Activated CD4-positive, alpha-beta T cell treated with anti-CD3 and anti-CD28 coated beads, Interleukin-2, amount 10 ng/mL, durations not matched to agents 7 days and 5 days (primary cell): ENCODE data around the gene CNIH4. TPM values are rescaled to one million over a fixed set of nuclear protein-coding genes. Genes with fewer than 3 reads are reported as not detected.

Experiments
- CTCF ChIA-PET: fragments of 350-600 bp; sonication (Branson Sonifier 250); formaldehyde crosslinking; loops from one replicate; lab custom pipeline; 2021; ENCODE audit warnings: antibody characterized with exemption; lab: Charles Lee
- POLR2A ChIA-PET: fragments of 350-600 bp; sonication (Branson Sonifier 250); formaldehyde crosslinking; loops from one replicate; lab custom pipeline; 2021; ENCODE audit warnings: antibody characterized with exemption; lab: Charles Lee
- DNase-seq: peaks from one replicate; pipeline ENCODE4 v3.0.0-alpha.2; 2020
- H3K27ac Mint-ChIP-seq: one replicate; pipeline ENCODE4 v1.8.0; 2021; ENCODE audit warnings: mild to moderate bottlenecking, moderate library complexity, mixed read lengths
- H3K27me3 Mint-ChIP-seq: one replicate; pipeline ENCODE4 v1.8.0; 2021; ENCODE audit warnings: mixed read lengths
- H3K36me3 Mint-ChIP-seq: one replicate; pipeline ENCODE4 v1.8.0; 2021; ENCODE audit warnings: low read depth, mixed read lengths
- H3K4me1 Mint-ChIP-seq: one replicate; pipeline ENCODE4 v1.8.0; 2021; ENCODE audit warnings: mixed read lengths
- H3K4me3 Mint-ChIP-seq: one replicate; pipeline ENCODE4 v1.8.0; 2021; ENCODE audit warnings: mild to moderate bottlenecking, moderate library complexity, mixed read lengths
- H3K9me3 Mint-ChIP-seq: one replicate; pipeline ENCODE4 v1.8.0; 2021; ENCODE audit warnings: mixed read lengths
- total RNA-seq, 2 experiments: library from RNA; stranded (reverse); gene quantifications; one replicate each; pipeline ENCODE4 v1.2.3, GENCODE V29; 2021

CNIH4 gene
- total RNA-seq, 2 experiments from 2014 or later: 37.0 to 39.5 TPM

DNA sequence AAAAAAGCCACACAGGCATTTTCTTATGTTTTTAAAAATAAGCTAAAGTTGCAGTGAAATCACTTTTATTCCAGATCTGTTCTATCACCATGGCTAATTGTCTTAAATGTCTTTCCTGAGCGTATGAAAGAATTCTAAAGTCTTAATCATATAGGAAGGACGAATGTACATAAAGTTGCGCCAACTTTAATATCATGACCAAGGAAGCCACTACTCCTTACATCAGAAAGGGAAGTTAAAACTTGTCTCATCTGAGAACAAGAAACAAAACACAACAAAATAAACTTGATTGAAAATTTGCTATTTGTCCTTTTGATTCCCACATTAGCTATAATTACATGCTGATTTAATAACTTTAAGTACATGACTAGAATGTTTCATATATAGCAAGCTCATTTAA is 26.5 kb downstream of the CNIH4 start:
- DNase-seq: no peak
- H3K4me3 Mint-ChIP-seq: no peak overlapping the region
- ChIA-PET CTCF (interaction anchor here (0.8 to 2.8 kb wide), 3 partner anchors 12 to 267 kb away, joined by 4 to 11 read pairs (median 6); no protein-coding TSS in a partner anchor), POLR2A (no interaction called here)
- peaks cover 69% of the 10 kb centered on the region for H3K4me1 Mint-ChIP-seq
- H3K36me3 Mint-ChIP-seq: peaks cover 70% of the 10 kb centered on the region
- no peaks in the 10 kb centered on the region for H3K9me3 Mint-ChIP-seq
- no peak overlapping the region for H3K27ac Mint-ChIP-seq
- no peaks in the 10 kb centered on the region for H3K27me3 Mint-ChIP-seq

DNA sequence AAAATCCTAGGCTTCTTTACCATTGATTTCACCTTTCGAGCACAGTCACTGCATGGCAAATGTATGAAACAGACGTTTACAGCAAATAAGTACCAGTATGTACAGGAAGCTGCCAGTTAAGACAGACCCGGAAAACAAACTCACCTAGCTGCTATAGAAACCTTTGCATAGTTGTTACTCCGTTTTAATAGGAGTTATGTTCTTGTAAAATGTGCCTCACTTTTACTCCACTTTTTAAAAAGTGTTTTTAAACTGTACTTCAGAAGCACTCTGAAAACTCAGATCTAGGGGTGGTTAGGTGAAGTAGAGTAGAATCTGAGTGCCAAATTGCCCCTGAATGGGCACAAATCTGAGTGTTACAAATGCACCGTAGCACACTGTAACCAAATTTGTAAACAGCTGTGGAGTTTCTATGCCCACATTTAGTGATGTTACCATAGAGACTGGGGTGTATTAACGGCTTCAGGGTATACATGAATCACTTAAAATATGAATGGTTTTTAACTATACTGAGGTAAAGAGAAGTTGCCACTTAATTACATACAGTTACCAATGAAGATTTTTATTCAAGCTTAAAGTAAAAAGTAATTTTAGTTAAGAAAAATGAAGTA is 30.7 kb downstream of the CNIH4 start:
- Mint-ChIP-seq H3K4me1 (peaks cover 40% of the 10 kb centered on the region), H3K36me3 (peaks cover 73% of the 10 kb centered on the region), H3K9me3 (no peaks in the 10 kb centered on the region), H3K27ac (peak overlapping the region; percentile 84), H3K4me3 (no peak overlapping the region), H3K27me3 (no peaks in the 10 kb centered on the region)
- DNase-seq: peak; percentile 22
- ChIA-PET POLR2A (no interaction called here), CTCF (interaction anchor here (0.8 to 1.3 kb wide), 3 partner anchors 16 to 53 kb away, joined by 3 read pairs; no protein-coding TSS in a partner anchor)

DNA sequence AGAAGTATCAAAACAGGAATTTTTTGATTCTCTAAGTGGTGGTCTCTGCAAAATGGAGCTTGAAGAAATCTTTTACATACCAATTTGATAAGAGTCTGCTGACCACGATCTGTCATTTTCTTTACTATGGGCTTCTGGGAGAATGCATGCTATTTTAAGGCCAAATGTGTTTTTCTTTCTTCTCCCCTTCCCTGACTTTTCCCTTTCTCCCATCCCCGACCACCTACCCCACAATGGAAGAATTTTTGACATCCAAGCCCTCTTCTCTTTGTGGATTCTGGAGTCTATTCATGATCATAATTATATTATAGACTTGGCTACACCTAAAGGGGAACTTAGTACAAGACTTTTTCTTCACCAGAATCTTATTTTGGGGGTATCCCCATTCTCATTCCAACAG is 31.3 kb downstream of the CNIH4 start:
- ChIA-PET POLR2A (no interaction called here), CTCF (interaction anchor here (0.8 to 1.3 kb wide), 2 partner anchors 45 to 53 kb away, joined by 3 read pairs; no protein-coding TSS in a partner anchor)
- Mint-ChIP-seq H3K4me1 (peaks cover 40% of the 10 kb centered on the region), H3K27ac (no peak overlapping the region), H3K36me3 (peaks cover 74% of the 10 kb centered on the region), H3K9me3 (no peaks in the 10 kb centered on the region), H3K4me3 (no peak overlapping the region), H3K27me3 (no peaks in the 10 kb centered on the region)
- DNase-seq: no peak

DNA sequence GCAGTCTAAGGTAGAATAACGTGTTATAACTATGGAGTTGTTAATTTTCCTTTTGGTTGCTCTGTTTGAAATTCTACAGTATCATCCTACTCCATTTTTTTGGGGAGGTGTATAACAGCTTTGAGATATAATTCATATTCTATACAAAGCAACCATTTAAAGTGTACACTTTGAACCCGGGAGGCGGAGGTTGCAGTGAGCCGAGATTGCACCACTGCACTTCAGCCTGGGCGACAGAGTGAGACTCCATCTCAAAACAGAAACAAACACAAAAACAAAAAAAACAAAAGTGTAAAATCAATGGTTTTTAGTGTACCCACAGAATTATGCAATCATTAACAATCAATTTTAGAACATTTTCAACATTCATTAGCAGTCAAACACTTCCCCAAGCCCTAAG is 33.8 kb downstream of the CNIH4 start:
- POLR2A ChIA-PET: no interaction called here
- CTCF ChIA-PET: interaction anchor here (0.7 kb wide), 1 partner anchor 41 kb away, joined by 3 read pairs; no protein-coding TSS in a partner anchor
- no peak overlapping the region for H3K4me3 Mint-ChIP-seq
- no peak for DNase-seq
- no peaks in the 10 kb centered on the region for H3K27me3 Mint-ChIP-seq
- H3K9me3 Mint-ChIP-seq: no peaks in the 10 kb centered on the region
- H3K27ac Mint-ChIP-seq: no peak overlapping the region
- peaks cover 76% of the 10 kb centered on the region for H3K36me3 Mint-ChIP-seq
- peaks cover 36% of the 10 kb centered on the region for H3K4me1 Mint-ChIP-seq

DNA sequence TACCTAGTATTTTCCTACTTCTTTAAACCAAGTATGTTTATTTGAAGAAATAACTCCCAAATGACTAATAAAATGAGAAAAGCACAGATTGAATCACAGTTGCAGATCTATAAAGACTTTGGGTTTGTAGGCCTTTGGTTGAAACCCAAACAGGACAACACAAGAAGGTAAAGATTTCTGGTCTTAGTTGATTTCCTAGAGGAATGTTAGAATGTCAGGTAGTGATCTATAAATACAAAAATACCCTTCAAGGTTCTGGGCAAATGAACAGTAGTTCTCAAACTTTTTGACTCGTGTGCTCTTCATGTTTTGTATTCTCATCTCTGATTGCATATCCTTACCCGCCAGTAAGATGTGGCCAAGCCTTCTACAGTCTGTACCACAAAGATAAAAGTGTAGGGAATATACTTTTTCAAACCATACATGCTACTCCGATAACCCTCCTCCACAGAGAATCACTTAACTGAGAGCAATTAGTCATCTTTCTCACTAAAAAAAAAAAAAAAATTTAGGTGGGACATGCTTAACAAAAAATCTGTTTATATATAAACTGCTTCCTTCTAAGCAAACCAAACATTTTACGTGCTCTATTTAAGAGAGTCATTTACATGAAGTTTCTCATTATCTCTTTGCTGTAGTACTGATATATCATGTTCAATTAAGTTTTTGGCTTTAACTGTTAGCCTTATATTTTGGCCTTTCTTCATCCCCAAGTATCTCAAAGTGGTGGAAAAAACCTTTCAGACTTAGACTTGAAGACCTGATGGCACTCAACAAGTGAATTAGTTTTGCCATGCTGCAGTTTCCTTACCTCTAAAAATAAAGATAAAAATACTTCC is 36.0 kb downstream of the CNIH4 start:
- H3K9me3 Mint-ChIP-seq: no peaks in the 10 kb centered on the region
- no peaks in the 10 kb centered on the region for H3K27me3 Mint-ChIP-seq
- no peak for DNase-seq
- ChIA-PET POLR2A (no interaction called here), CTCF (no interaction called here)
- no peak overlapping the region for H3K4me3 Mint-ChIP-seq
- H3K4me1 Mint-ChIP-seq: peaks cover 25% of the 10 kb centered on the region
- no peak overlapping the region for H3K27ac Mint-ChIP-seq
- peaks cover 80% of the 10 kb centered on the region for H3K36me3 Mint-ChIP-seq

DNA sequence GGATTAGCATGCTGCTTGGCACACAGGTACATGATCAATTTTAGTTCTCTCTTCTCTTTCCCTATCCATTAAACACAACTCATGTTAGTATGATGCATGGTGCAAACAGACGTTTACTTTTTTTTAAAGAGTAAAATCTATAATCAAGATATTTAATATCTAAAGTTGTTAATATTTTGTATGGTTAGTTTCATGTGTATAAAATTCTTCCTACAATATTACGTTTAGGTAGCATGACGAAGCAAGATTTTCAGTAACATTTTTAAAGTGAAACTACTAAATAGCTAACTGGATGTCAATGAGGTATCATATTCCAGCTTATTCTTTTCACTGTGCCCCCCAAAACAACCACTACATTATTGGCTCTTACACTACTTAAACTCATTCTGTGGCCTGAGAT is 36.6 kb downstream of the CNIH4 start:
- ChIA-PET POLR2A (no interaction called here), CTCF (interaction anchor here (1.1 kb wide), 1 partner anchor 64 kb away, joined by 3 read pairs; no protein-coding TSS in a partner anchor)
- Mint-ChIP-seq H3K4me1 (peaks cover 19% of the 10 kb centered on the region), H3K27me3 (no peaks in the 10 kb centered on the region), H3K36me3 (peaks cover 80% of the 10 kb centered on the region), H3K4me3 (no peak overlapping the region), H3K27ac (no peak overlapping the region), H3K9me3 (no peaks in the 10 kb centered on the region)
- no peak for DNase-seq

DNA sequence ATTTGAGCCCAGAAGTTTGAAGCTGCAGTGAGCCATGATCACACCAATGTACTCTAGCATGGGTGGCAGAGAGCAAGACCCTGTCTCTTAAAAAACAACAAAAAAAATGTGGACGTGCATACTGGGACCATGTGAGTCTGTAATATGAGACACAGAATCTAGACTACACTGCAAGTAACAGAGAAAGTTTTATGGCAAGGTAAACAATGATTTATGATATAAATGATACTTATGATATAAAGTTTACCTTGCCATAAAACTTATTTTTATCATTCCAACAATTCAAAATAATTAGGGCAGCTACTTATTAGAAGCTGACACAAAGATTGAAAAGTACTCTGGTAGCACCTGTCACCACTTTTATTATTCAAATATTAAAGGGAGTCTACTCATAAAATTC is 43.2 kb downstream of the CNIH4 start:
- ChIA-PET CTCF (interaction anchor here (1.1 kb wide), 1 partner anchor 10 kb away, joined by 4 read pairs; no protein-coding TSS in a partner anchor), POLR2A (no interaction called here)
- no peaks in the 10 kb centered on the region for H3K9me3 Mint-ChIP-seq
- peaks cover 67% of the 10 kb centered on the region for H3K36me3 Mint-ChIP-seq
- peaks cover 19% of the 10 kb centered on the region for H3K4me1 Mint-ChIP-seq
- H3K27me3 Mint-ChIP-seq: no peaks in the 10 kb centered on the region
- no peak for DNase-seq
- no peak overlapping the region for H3K27ac Mint-ChIP-seq
- H3K4me3 Mint-ChIP-seq: no peak overlapping the region

DNA sequence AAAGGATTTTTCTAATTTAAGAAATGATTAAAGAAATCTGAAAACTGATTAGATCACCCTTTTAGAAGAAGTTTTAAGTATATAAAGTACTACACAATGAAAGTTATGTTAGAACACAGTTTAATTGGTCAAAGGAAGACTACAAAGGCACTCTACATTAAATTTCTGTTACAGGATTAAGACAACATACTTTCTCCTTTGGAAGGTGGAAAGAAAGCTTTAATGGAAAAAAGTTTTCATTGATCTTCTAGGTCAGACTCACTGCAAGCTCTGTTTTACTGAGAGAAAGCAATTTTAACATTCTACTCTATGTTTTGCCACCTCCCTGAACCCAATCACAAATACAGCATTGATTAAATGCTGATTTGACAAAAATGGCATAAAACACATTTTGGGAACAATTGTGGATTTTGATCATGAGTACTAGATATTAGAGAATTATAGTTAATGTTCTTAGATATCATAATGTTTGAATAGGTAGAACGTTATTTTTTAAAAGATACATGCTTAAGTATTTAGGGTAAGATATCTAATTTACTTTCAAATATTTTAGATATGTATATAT is 45.9 kb downstream of the CNIH4 start:
- peaks cover 65% of the 10 kb centered on the region for H3K36me3 Mint-ChIP-seq
- CTCF ChIA-PET: interaction anchor here (1.6 kb wide), 1 partner anchor 16 kb away, joined by 3 read pairs; no protein-coding TSS in a partner anchor
- H3K27me3 Mint-ChIP-seq: no peaks in the 10 kb centered on the region
- H3K27ac Mint-ChIP-seq: no peak overlapping the region
- H3K4me1 Mint-ChIP-seq: peaks cover 25% of the 10 kb centered on the region
- POLR2A ChIA-PET: no interaction called here
- H3K9me3 Mint-ChIP-seq: no peaks in the 10 kb centered on the region
- no peak for DNase-seq
- no peak overlapping the region for H3K4me3 Mint-ChIP-seq

DNA sequence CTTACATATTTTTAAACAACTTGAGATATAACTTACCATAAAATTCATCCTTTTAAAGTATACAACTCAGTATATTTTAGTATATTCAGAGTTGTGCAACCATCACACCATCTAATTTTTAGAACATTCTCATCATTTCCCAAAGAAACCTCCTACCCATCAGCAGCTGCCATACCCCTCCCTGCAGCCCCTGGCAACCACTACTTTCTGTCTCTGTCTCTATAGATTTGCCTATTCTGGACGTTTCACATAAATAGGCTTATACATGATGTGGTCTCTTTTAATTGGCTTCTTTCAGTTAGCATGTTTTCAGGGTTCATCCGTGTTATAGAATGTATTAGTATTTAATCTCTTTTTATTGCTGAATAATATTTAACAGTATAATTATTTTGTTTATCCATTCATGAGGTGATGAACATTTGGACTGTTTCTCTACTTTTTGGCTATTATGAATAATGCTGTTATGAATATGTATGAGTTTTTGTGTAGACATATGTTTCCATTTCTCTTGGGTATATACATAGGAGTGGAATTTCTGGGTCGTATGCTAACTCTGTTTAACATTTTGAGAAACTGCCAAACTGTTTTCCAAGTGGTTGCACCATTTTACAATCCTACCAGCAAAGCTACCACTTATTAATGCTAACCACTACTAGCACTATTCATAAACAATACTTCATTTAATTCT is 48.4 kb downstream of the CNIH4 start:
- Mint-ChIP-seq H3K27me3 (no peaks in the 10 kb centered on the region), H3K27ac (no peak overlapping the region), H3K4me3 (no peak overlapping the region), H3K9me3 (no peaks in the 10 kb centered on the region), H3K4me1 (peaks cover 25% of the 10 kb centered on the region), H3K36me3 (peaks cover 55% of the 10 kb centered on the region)
- ChIA-PET CTCF (interaction anchor here (0.7 to 1.4 kb wide), 4 partner anchors 20 to 265 kb away, joined by 3 to 4 read pairs (median 3); no protein-coding TSS in a partner anchor), POLR2A (no interaction called here)
- no peak for DNase-seq

DNA sequence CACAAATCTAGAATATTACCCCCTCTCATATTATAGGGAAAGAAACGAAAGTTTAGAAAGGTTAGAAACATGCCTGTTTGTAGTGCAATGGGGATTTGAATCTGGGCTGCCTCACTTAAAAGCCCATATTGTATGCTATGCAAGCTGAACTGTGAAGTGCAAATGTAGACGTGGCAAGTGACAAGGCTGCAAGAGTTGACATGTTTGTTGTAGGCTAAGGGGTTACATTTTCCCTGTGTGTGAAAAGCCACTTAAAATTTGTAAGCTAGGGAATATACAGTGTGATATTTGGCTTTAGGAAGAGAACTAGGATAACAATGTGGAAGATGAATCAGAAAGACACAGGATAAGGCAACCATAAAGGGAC is 48.9 kb downstream of the CNIH4 start:
- no peak overlapping the region for H3K27ac Mint-ChIP-seq

DNA sequence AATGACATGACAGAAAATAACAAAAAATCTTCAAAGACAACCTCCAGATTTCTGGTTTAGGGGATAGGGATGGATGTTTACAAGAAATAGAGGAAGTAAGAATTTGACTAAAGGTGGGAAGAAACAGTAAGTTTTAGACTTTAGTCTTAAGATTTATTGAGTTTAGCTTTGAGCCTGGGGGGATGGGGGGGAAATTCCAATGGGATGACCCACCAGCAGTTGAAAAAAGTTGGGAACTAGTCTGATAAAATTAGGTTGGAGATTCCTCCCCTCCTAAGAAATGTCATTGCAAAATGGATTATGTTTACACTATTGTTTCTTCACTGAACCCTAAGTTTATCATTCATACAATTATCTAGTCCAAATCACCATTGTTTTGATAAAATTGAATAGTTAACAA is 49.5 kb downstream of the CNIH4 start:
- Mint-ChIP-seq H3K4me1 (peaks cover 21% of the 10 kb centered on the region), H3K4me3 (no peak overlapping the region), H3K9me3 (no peaks in the 10 kb centered on the region), H3K27me3 (no peaks in the 10 kb centered on the region), H3K36me3 (peaks cover 56% of the 10 kb centered on the region), H3K27ac (no peak overlapping the region)
- DNase-seq: no peak
- POLR2A ChIA-PET: no interaction called here
- CTCF ChIA-PET: interaction anchor here (1.0 kb wide), 1 partner anchor 9 kb away, joined by 4 read pairs; no protein-coding TSS in a partner anchor

More for the DNA sequence above, 48.9 kb downstream of the CNIH4 start:
- POLR2A ChIA-PET: no interaction called here
- Mint-ChIP-seq H3K4me1 (peaks cover 25% of the 10 kb centered on the region), H3K36me3 (peaks cover 58% of the 10 kb centered on the region), H3K9me3 (no peaks in the 10 kb centered on the region), H3K27me3 (no peaks in the 10 kb centered on the region), H3K4me3 (no peak overlapping the region)
- no peak for DNase-seq
- CTCF ChIA-PET: interaction anchor here (1.0 to 1.2 kb wide), 2 partner anchors 9 to 20 kb away, joined by 3 to 4 read pairs; no protein-coding TSS in a partner anchor

DNA sequence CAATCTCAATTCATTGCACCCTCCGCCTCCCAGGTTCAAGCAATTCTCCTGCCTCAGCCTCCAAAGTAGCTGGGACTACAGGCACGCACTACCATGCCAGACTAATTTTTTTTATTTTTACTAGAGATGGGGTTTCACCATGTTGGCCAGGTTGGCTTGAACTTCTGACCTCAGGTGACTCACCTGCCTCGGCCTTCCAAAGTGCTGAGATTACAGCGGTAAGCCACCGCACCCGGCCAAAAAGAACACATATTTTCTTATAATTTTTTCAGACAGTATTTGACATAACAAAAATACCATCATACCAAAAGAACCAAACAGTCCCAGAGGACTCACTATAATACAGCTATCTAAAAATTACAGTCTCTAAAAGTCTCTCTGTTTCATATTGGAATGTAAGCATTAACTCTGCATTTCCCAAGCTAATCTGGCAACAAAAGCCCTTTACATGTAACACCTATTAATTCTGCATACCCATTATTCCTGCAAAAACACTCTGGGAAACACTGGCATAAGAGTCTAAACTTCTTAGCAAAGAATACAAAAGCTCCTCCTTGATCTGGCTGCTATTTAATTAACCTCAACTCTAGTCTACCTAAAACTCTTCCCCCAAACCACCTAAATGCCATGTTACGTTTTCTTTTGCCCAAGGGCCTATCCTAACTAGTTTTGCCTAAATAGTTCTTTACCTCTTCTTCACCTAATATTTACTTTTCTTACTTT is 51.1 kb downstream of the CNIH4 start:
- Mint-ChIP-seq H3K36me3 (peaks cover 57% of the 10 kb centered on the region), H3K4me1 (peaks cover 17% of the 10 kb centered on the region), H3K9me3 (no peaks in the 10 kb centered on the region), H3K27ac (no peak overlapping the region), H3K27me3 (no peaks in the 10 kb centered on the region), H3K4me3 (no peak overlapping the region)
- CTCF ChIA-PET: interaction anchor here (1.3 to 1.7 kb wide), 2 partner anchors 10 to 36 kb away, joined by 3 to 5 read pairs; no protein-coding TSS in a partner anchor
- POLR2A ChIA-PET: no interaction called here
- no peak for DNase-seq
